GM12878 (cell line): ENCODE measurements around the gene LDB2. TPM values are rescaled to one million over a fixed set of nuclear protein-coding genes. Genes with fewer than 3 reads are reported as not detected.

Source experiments
- ATAC-seq: fragments of 200-7000 bp; cut with Tn5 transposase; 3 replicates; pipeline ENCODE4 v1.9.1; 2020; ENCODE audit warnings: mild to moderate bottlenecking, moderate library complexity
- BruUV-seq: library from RNA; stranded (reverse); fragments of 400-500 nt; replicated peaks from 2 replicates; lab custom pipeline; 2021; lab: Mats Ljungman, UMichigan
- CTCF ChIA-PET: fragments of 300-600 bp; sonication (Branson Sonifier 250); formaldehyde crosslinking; extraction: SDS; loops from one replicate; lab custom pipeline; 2021; ENCODE audit warnings: inconsistent platforms; lab: Yijun Ruan, JAX
- POLR2A ChIA-PET: fragments of 350-600 bp; formaldehyde crosslinking; extraction: SDS; loops from one replicate; lab custom pipeline; 2021; ENCODE audit warnings: inconsistent platforms; lab: Charles Lee
- RAD21 ChIA-PET: fragments of 300-600 bp; sonication (Branson Sonifier 250); formaldehyde crosslinking; loops from one replicate; lab custom pipeline; 2023; ENCODE audit warnings: antibody characterized with exemption; ENCODE audit not compliant: unreplicated experiment; lab: Charles Lee
- SMC1A ChIA-PET: fragments of 300-600 bp; sonication (Branson Sonifier 250); formaldehyde crosslinking; loops from one replicate; lab custom pipeline; 2023; ENCODE audit not compliant: unreplicated experiment, uncharacterized antibody; lab: Charles Lee
- DNase-seq: peaks from one replicate; pipeline ENCODE4 v3.0.0-alpha.2; 2011; ENCODE audit warnings: low read depth, low spot score
- FAIRE-seq: peaks from 3 replicates; lab custom pipeline; 2011; peaks lifted over from hg19 to GRCh38; lab: Jason Lieb, UNC
- H2AFZ ChIP-seq: 2 replicates; pipeline ENCODE4 v1.6.0; 2011; ENCODE audit warnings: low read depth, low read length, control low read depth; ENCODE audit not compliant: control insufficient read depth
- H3K27ac ChIP-seq: 2 replicates; pipeline ENCODE4 v1.5.1; 2011; ENCODE audit warnings: control low read depth; ENCODE audit not compliant: control insufficient read depth, insufficient read depth
- H3K27me3 ChIP-seq, 2 experiments: replicated peaks in 1 of 2; 2 replicates each; pipeline versions ENCODE4 v1.6.0 to v1.6.1; 2011; ENCODE audit warnings: low read length in 1 of 2; ENCODE audit not compliant: control insufficient read depth in 2 of 2, insufficient read depth in 2 of 2
- H3K36me3 ChIP-seq, 2 experiments: 2 replicates each; pipeline ENCODE4 v1.5.1; 2011; ENCODE audit warnings: low read length in 1 of 2; ENCODE audit not compliant: control insufficient read depth in 2 of 2, insufficient read depth in 2 of 2
- H3K4me1 ChIP-seq: 2 replicates; pipeline ENCODE4 v1.6.1; 2011; ENCODE audit warnings: mild to moderate bottlenecking, low read length, moderate library complexity, mixed read lengths; ENCODE audit not compliant: control insufficient read depth, insufficient read depth
- H3K4me2 ChIP-seq: 2 replicates; pipeline ENCODE4 v1.6.0; 2011; ENCODE audit warnings: control low read depth; ENCODE audit not compliant: control insufficient read depth, insufficient read depth
- H3K4me3 ChIP-seq: fragments of 200-600 bp; sonication (generic); 2 replicates; pipeline ENCODE4 v1.5.1; 2016
- H3K79me2 ChIP-seq: 2 replicates; pipeline ENCODE4 v1.6.0; 2011; ENCODE audit warnings: low read length; ENCODE audit not compliant: control insufficient read depth, insufficient read depth
- H3K9ac ChIP-seq: 2 replicates; pipeline ENCODE4 v1.8.0; 2011; ENCODE audit warnings: low read length, control low read depth, mixed read lengths; ENCODE audit not compliant: control insufficient read depth, insufficient read depth
- H3K9me3 ChIP-seq: replicated peaks from 3 replicates; pipeline ENCODE4 v1.5.1; 2011; ENCODE audit warnings: mild to moderate bottlenecking, low read length; ENCODE audit not compliant: control insufficient read depth, insufficient read depth
- H4K20me1 ChIP-seq: 2 replicates; pipeline ENCODE4 v1.6.0; 2011; ENCODE audit not compliant: control insufficient read depth, insufficient read depth
- BACH1 ChIP-seq: fragments of 450-650 bp; IDR thresholded peaks from 2 replicates; pipeline ENCODE4 v1.6.1; 2017; ENCODE audit warnings: mild to moderate bottlenecking, borderline replicate concordance
- BMI1 ChIP-seq: fragments of 450-650 bp; IDR thresholded peaks from 2 replicates; pipeline ENCODE4 v1.6.1; 2016; ENCODE audit warnings: mild to moderate bottlenecking, moderate library complexity, borderline replicate concordance
- CHD2 ChIP-seq: IDR thresholded peaks from 2 replicates; pipeline ENCODE4 v1.6.1; 2011; ENCODE audit warnings: low read depth, low read length, improper control_type of control experiment, borderline replicate concordance
- HDAC2 ChIP-seq: fragments of 200-600 bp; sonication (generic); IDR thresholded peaks from 2 replicates; pipeline ENCODE4 v1.6.1; 2017
- MAX ChIP-seq: IDR thresholded peaks from 2 replicates; pipeline ENCODE4 v1.6.1; 2012; ENCODE audit warnings: low read depth, low read length, improper control_type of control experiment
- MYB ChIP-seq: fragments of 150-350 bp; IDR thresholded peaks from 2 replicates; pipeline ENCODE4 v1.6.1; 2014; ENCODE audit warnings: mild to moderate bottlenecking, low read depth, low read length, borderline replicate concordance
- NR2C2 ChIP-seq: IDR thresholded peaks from 2 replicates; pipeline ENCODE4 v1.6.1; 2011; ENCODE audit warnings: borderline replicate concordance, low read depth; ENCODE audit not compliant: control insufficient read depth, insufficient read length
- RBBP5 ChIP-seq: fragments of 200-600 bp; sonication (generic); conservative IDR thresholded peaks from 2 replicates; pipeline ENCODE4 v1.6.1; 2016
- RFX5 ChIP-seq: IDR thresholded peaks from 2 replicates; pipeline ENCODE4 v1.6.1; 2011; ENCODE audit warnings: low read depth, low read length, improper control_type of control experiment
- SIX5 ChIP-seq: IDR thresholded peaks from 2 replicates; pipeline ENCODE4 v1.6.1; 2011; ENCODE audit warnings: mild to moderate bottlenecking, low read depth, low read length, moderate library complexity; ENCODE audit not compliant: severe bottlenecking
- SMAD1 ChIP-seq: fragments of 450-650 bp; IDR thresholded peaks from 2 replicates; pipeline ENCODE4 v1.6.1; 2018; ENCODE audit warnings: mild to moderate bottlenecking, low read depth; ENCODE audit not compliant: partially characterized antibody
- SP1 ChIP-seq: IDR thresholded peaks from one replicate; pipeline ENCODE4 v1.6.1; 2011; ENCODE audit warnings: low read depth, low read length
- SREBF2 ChIP-seq: IDR thresholded peaks from 2 replicates; pipeline ENCODE4 v1.6.1; 2012; ENCODE audit warnings: mild to moderate bottlenecking, low read length
- TAF1 ChIP-seq: IDR thresholded peaks from 2 replicates; pipeline ENCODE4 v1.6.1; 2011; ENCODE audit warnings: mild to moderate bottlenecking, low read depth, low read length, borderline replicate concordance
- ZBED1 ChIP-seq: IDR thresholded peaks from 2 replicates; pipeline ENCODE4 v1.6.1; 2016; ENCODE audit warnings: borderline replicate concordance
- ZNF207 ChIP-seq: fragments of 450-650 bp; IDR thresholded peaks from 2 replicates; pipeline ENCODE4 v1.6.1; 2014; ENCODE audit warnings: antibody characterized with exemption, mild to moderate bottlenecking, borderline replicate concordance
- ZNF24 ChIP-seq: fragments of 450-650 bp; IDR thresholded peaks from 2 replicates; pipeline ENCODE4 v1.6.1; 2017; ENCODE audit warnings: antibody characterized with exemption, mild to moderate bottlenecking
- ZZZ3 ChIP-seq: IDR thresholded peaks from 2 replicates; pipeline ENCODE4 v1.6.1; 2011; ENCODE audit warnings: low read depth; ENCODE audit not compliant: control insufficient read depth, insufficient read length
- WGBS: methylation state at CpG from one replicate; pipeline ENCODE4 v1.1.6; 2016; ENCODE audit warnings: low lambda C conversion rate; ENCODE audit not compliant: insufficient replicate concordance, insufficient coverage; ENCODE audit errors: missing lambda C conversion rate; 5-methylcytosine and 5-hydroxymethylcytosine counted together
- in situ Hi-C: fragments of 300-500 bp; cut with MboI; formaldehyde crosslinking; loops from 9 replicates; pipeline ENCODE4 v1.14.3; 2018; ENCODE audit warnings: mixed read lengths
- intact Hi-C: fragments of 100-400 bp; cut with micrococcal nuclease; formaldehyde crosslinking; loops from one replicate; pipeline ENCODE4 v1.14.2; 2022; ENCODE audit not compliant: unreplicated experiment
- polyA plus RNA-seq, 11 experiments: library from polyadenylated mRNA; depleted of rRNA in 4 of 11; unstranded in 6 of 11; stranded (reverse) in 5 of 11; fragments of >200 nt; fragmentation: Nextera tagmentation in 4 of 11; fragmentation: Illumina TruSeq in 1 of 11; extraction: Ambion mirVana in 4 of 11; extraction: Trizol in 1 of 11; gene quantifications; 1 replicate in 1 of 11; 2 replicates in 10 of 11; pipeline versions ENCODE4 v1.2.1 to v1.2.3, GENCODE V29; 2011 to 2016; ENCODE audit warnings: inconsistent platforms in 2 of 11, missing spikeins in 2 of 11, low read depth in 1 of 11
- total RNA-seq, 4 experiments: library from RNA; depleted of rRNA in 3 of 4; stranded (reverse); fragments of >200 nt in 3 of 4; fragmentation: Illumina TruSeq in 1 of 4; extraction: Trizol in 1 of 4; gene quantifications; 2 replicates each; pipeline versions ENCODE4 v1.2.1 to v1.2.3, GENCODE V29; 2013 to 2021
- TF ChIP-seq, protein P1 (sequence below): IDR thresholded peaks from 2 replicates; pipeline ENCODE4 v1.6.1; 2012; ENCODE audit warnings: mild to moderate bottlenecking, low read depth, low read length
- TF ChIP-seq, protein P2 (sequence below): fragments of 450-650 bp; formaldehyde crosslinking; IDR thresholded peaks from 2 replicates; pipeline ENCODE4 v1.4.0; 2020; ENCODE audit warnings: mild to moderate bottlenecking, moderate library complexity

The LDB2 gene
- total and polyA plus RNA-seq, 10 of the 15 experiments (the other 5 are each of a cell fraction or from before 2014, with no cell fraction given) = 0.15 TPM; not detected in 9

- TF ChIP-seq BMI1 (no peak), SMAD1 (no peak), ZBED1 (no peak), TAF1 (no peak), SREBF2 (no peak), NR2C2 (no peak), BACH1 (no peak), MYB (no peak), CHD2 (no peak), MAX (no peak), ZNF24 (no peak)
- TF ChIP-seq, protein P1, sequence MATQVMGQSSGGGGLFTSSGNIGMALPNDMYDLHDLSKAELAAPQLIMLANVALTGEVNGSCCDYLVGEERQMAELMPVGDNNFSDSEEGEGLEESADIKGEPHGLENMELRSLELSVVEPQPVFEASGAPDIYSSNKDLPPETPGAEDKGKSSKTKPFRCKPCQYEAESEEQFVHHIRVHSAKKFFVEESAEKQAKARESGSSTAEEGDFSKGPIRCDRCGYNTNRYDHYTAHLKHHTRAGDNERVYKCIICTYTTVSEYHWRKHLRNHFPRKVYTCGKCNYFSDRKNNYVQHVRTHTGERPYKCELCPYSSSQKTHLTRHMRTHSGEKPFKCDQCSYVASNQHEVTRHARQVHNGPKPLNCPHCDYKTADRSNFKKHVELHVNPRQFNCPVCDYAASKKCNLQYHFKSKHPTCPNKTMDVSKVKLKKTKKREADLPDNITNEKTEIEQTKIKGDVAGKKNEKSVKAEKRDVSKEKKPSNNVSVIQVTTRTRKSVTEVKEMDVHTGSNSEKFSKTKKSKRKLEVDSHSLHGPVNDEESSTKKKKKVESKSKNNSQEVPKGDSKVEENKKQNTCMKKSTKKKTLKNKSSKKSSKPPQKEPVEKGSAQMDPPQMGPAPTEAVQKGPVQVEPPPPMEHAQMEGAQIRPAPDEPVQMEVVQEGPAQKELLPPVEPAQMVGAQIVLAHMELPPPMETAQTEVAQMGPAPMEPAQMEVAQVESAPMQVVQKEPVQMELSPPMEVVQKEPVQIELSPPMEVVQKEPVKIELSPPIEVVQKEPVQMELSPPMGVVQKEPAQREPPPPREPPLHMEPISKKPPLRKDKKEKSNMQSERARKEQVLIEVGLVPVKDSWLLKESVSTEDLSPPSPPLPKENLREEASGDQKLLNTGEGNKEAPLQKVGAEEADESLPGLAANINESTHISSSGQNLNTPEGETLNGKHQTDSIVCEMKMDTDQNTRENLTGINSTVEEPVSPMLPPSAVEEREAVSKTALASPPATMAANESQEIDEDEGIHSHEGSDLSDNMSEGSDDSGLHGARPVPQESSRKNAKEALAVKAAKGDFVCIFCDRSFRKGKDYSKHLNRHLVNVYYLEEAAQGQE = no peak
Observed at GRCh38 chr4:16668488-16668887, 230.0 kb downstream of the LDB2 start (continued).

- Histone ChIP-seq H3K4me1 (no peaks in the 10 kb centered on the region), H3K27ac (no peak overlapping the region), H3K4me2 (no peak overlapping the region), H2AFZ (no peak overlapping the region), H3K4me3 (no peak overlapping the region), H3K36me3 (no peaks in the 10 kb centered on the region), H3K79me2 (no peaks in the 10 kb centered on the region), H3K27me3 (no peaks in the 10 kb centered on the region), H4K20me1 (no peaks in the 10 kb centered on the region), H3K9me3 (no peaks in the 10 kb centered on the region), H3K9ac (no peak overlapping the region)
- ChIA-PET CTCF (no interaction called here), POLR2A (no interaction called here), RAD21 (no interaction called here), SMC1A (no interaction called here)
- DNase-seq (no peak), FAIRE-seq (no peak), ATAC-seq (no peak)
- in situ Hi-C loops = no loop called here
- no TSS peak for BruUV-seq
- 11% methylated on average over 3 of the region's 3 CpGs for WGBS
- intact Hi-C loops = no loop called here
- no peak for TF ChIP-seq RFX5
- no peak for TF ChIP-seq ZZZ3
- no peak for TF ChIP-seq HDAC2
- no peak for TF ChIP-seq SP1
- no peak for TF ChIP-seq SIX5
- no peak for TF ChIP-seq ZNF207
- TF ChIP-seq RBBP5 = no peak
- TF ChIP-seq, protein P2, sequence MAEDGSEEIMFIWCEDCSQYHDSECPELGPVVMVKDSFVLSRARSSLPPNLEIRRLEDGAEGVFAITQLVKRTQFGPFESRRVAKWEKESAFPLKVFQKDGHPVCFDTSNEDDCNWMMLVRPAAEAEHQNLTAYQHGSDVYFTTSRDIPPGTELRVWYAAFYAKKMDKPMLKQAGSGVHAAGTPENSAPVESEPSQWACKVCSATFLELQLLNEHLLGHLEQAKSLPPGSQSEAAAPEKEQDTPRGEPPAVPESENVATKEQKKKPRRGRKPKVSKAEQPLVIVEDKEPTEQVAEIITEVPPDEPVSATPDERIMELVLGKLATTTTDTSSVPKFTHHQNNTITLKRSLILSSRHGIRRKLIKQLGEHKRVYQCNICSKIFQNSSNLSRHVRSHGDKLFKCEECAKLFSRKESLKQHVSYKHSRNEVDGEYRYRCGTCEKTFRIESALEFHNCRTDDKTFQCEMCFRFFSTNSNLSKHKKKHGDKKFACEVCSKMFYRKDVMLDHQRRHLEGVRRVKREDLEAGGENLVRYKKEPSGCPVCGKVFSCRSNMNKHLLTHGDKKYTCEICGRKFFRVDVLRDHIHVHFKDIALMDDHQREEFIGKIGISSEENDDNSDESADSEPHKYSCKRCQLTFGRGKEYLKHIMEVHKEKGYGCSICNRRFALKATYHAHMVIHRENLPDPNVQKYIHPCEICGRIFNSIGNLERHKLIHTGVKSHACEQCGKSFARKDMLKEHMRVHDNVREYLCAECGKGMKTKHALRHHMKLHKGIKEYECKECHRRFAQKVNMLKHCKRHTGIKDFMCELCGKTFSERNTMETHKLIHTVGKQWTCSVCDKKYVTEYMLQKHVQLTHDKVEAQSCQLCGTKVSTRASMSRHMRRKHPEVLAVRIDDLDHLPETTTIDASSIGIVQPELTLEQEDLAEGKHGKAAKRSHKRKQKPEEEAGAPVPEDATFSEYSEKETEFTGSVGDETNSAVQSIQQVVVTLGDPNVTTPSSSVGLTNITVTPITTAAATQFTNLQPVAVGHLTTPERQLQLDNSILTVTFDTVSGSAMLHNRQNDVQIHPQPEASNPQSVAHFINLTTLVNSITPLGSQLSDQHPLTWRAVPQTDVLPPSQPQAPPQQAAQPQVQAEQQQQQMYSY (CRISPR knock-in tag) = no peak
Observed at GRCh38 chr4:16667464-16667863, 231.0 kb downstream of the LDB2 start.
